HepG2 (cell line): ENCODE results near the gene RPL36AL. TPM values are rescaled to one million over a fixed set of nuclear protein-coding genes. Genes with fewer than 3 reads are reported as not detected.

Source experiments
- ISL2 ChIP-seq: sonication (generic); formaldehyde crosslinking; IDR thresholded peaks from 2 replicates; pipeline ENCODE4 v1.5.0; 2020; ENCODE audit warnings: missing genetic modification reagents
- KAT7 ChIP-seq: IDR thresholded peaks from 2 replicates; pipeline ENCODE4 v1.6.1; 2018; ENCODE audit warnings: borderline replicate concordance, missing compliant biosample characterization
- KDM2A ChIP-seq: sonication (generic); formaldehyde crosslinking; IDR thresholded peaks from 2 replicates; pipeline ENCODE4 v1.4.0; 2020; ENCODE audit warnings: low read depth, missing genetic modification reagents, borderline replicate concordance
- MXD4 ChIP-seq: IDR thresholded peaks from 2 replicates; pipeline ENCODE4 v1.6.1; 2016; ENCODE audit warnings: mild to moderate bottlenecking, missing biosample characterization, missing genetic modification reagents
- PRMT3 ChIP-seq: sonication (generic); formaldehyde crosslinking; IDR thresholded peaks from 2 replicates; pipeline ENCODE4 v1.8.1; 2022; ENCODE audit warnings: low read depth, mild to moderate bottlenecking, moderate library complexity, missing genetic modification reagents, borderline replicate concordance
- RAD21 ChIP-seq: fragments of 450-650 bp; formaldehyde crosslinking; IDR thresholded peaks from 2 replicates; pipeline ENCODE4 v1.5.0; 2020; ENCODE audit warnings: mild to moderate bottlenecking
- RBFOX2 ChIP-seq: fragments of 200-400 bp; formaldehyde crosslinking; IDR thresholded peaks from 2 replicates; pipeline ENCODE4 v1.6.1; 2017; ENCODE audit warnings: low read depth, mild to moderate bottlenecking, low read length
- RFX1 ChIP-seq: fragments of 450-650 bp; IDR thresholded peaks from 2 replicates; pipeline ENCODE4 v1.6.1; 2017
- RFX3 ChIP-seq: IDR thresholded peaks from 2 replicates; pipeline ENCODE4 v1.6.1; 2016; ENCODE audit warnings: missing biosample characterization, missing genetic modification reagents
- SP140L ChIP-seq: sonication (generic); formaldehyde crosslinking; IDR thresholded peaks from 2 replicates; pipeline ENCODE4 v1.4.0; 2020; ENCODE audit warnings: missing genetic modification reagents, borderline replicate concordance
- TBP ChIP-seq: sonication (generic); formaldehyde crosslinking; IDR thresholded peaks from 2 replicates; pipeline ENCODE4 v1.5.0; 2020; ENCODE audit warnings: missing genetic modification reagents
- UBTF ChIP-seq: sonication (generic); formaldehyde crosslinking; IDR thresholded peaks from 2 replicates; pipeline ENCODE4 v1.4.0; 2020; ENCODE audit warnings: mild to moderate bottlenecking, missing genetic modification reagents
- ZBTB2 ChIP-seq: sonication (generic); formaldehyde crosslinking; IDR thresholded peaks from 2 replicates; pipeline ENCODE4 v1.8.0; 2022; ENCODE audit warnings: low read depth, missing genetic modification reagents
- ZBTB7B ChIP-seq: sonication (generic); formaldehyde crosslinking; IDR thresholded peaks from 2 replicates; pipeline ENCODE4 v1.4.0; 2020; ENCODE audit warnings: missing genetic modification reagents
- ZNF18 ChIP-seq: sonication (generic); formaldehyde crosslinking; IDR thresholded peaks from 2 replicates; pipeline ENCODE4 v1.8.0; 2022; ENCODE audit warnings: mild to moderate bottlenecking, missing genetic modification reagents; ENCODE audit not compliant: insufficient replicate concordance
- ZNF382 ChIP-seq: sonication (generic); formaldehyde crosslinking; IDR thresholded peaks from 2 replicates; pipeline ENCODE4 v1.5.0; 2020; ENCODE audit warnings: missing genetic modification reagents, mild to moderate bottlenecking, borderline replicate concordance
- ZNF605 ChIP-seq: sonication (generic); formaldehyde crosslinking; IDR thresholded peaks from 2 replicates; pipeline ENCODE4 v1.8.0; 2022; ENCODE audit warnings: mild to moderate bottlenecking, missing genetic modification reagents
- ZNF709 ChIP-seq: sonication (generic); formaldehyde crosslinking; IDR thresholded peaks from 2 replicates; pipeline ENCODE4 v1.5.0; 2020; ENCODE audit warnings: mild to moderate bottlenecking, missing genetic modification reagents
- ZNF766 ChIP-seq: sonication (generic); formaldehyde crosslinking; IDR thresholded peaks from 2 replicates; pipeline ENCODE4 v1.5.0; 2020; ENCODE audit warnings: missing genetic modification reagents, borderline replicate concordance
- ZNF782 ChIP-seq: sonication (generic); formaldehyde crosslinking; IDR thresholded peaks from 2 replicates; pipeline ENCODE4 v1.4.0; 2020; ENCODE audit warnings: missing genetic modification reagents, mild to moderate bottlenecking, borderline replicate concordance
- polyA plus RNA-seq, 8 experiments: library from polyadenylated mRNA; depleted of rRNA in 3 of 8; stranded (reverse) in 7 of 8; unstranded in 1 of 8; fragments of >200 nt; fragmentation: Illumina TruSeq in 4 of 8; extraction: Trizol in 4 of 8; gene quantifications; 2 replicates each; pipeline versions ENCODE4 v1.2.1 to v1.2.3, GENCODE V29; 2011 to 2016; ENCODE audit warnings: low read depth in 4 of 8, missing spikeins in 1 of 8, mixed read lengths in 1 of 8; ENCODE audit not compliant: insufficient read depth in 1 of 8
- total RNA-seq, 5 experiments: library from RNA; depleted of rRNA; stranded (reverse); fragments of >200 nt; fragmentation: Illumina TruSeq; extraction: Trizol; gene quantifications; 2 replicates each; pipeline ENCODE4 v1.2.3, GENCODE V29; 2016; ENCODE audit warnings: low read depth in 1 of 5

The RPL36AL gene
- total and polyA plus RNA-seq, 2 of the 13 experiments (the other 11 are each of a cell fraction or from before 2014, with no cell fraction given), result 90.0 to 294 TPM

GRCh38 chr14:49634547-49635334, 14.3 kb upstream of the RPL36AL start, which contains the start of gene DNAAF2 (continued):
- peak; percentile 65 for TF ChIP-seq ZNF18 (CRISPR knock-in tag)
- 0 out of 2 replicates have a peak, but pooled peaks have one; percentile 8 for TF ChIP-seq PRMT3
- peak; percentile 4; the same call in 1 of the 2 replicates for TF ChIP-seq ISL2
- TF ChIP-seq MXD4 (CRISPR knock-in tag), result peak; percentile 42; the same call in 1 of the 2 replicates
- TF ChIP-seq KAT7 (CRISPR knock-in tag), result no peak; the same call in 1 of the 2 replicates
- TF ChIP-seq RFX3 (CRISPR knock-in tag), result peak; percentile 90
- TF ChIP-seq KDM2A (CRISPR knock-in tag), result peak; percentile 48
- no peak for TF ChIP-seq ZNF766 (CRISPR knock-in tag)
- no peak; the same call in 1 of the 2 replicates for TF ChIP-seq ZBTB2 (CRISPR knock-in tag)
- no peak for TF ChIP-seq SP140L
- peak; percentile 86 for TF ChIP-seq RFX1
- TF ChIP-seq ZNF782 (CRISPR knock-in tag), result peak; percentile 21; the same call in 1 of the 2 replicates
- 0 out of 2 replicates have a peak, but pooled peaks have one; percentile 12 for TF ChIP-seq ZBTB7B (CRISPR knock-in tag)
- TF ChIP-seq ZNF709 (CRISPR knock-in tag), result 0 out of 2 replicates have a peak, but pooled peaks have one; percentile 44
- 0 out of 2 replicates have a peak, but pooled peaks have one; percentile 11 for TF ChIP-seq ZNF605 (CRISPR knock-in tag)
- TF ChIP-seq RBFOX2, result peak; percentile 61
- TF ChIP-seq TBP (CRISPR knock-in tag), result no peak
- TF ChIP-seq UBTF (CRISPR knock-in tag), result 0 out of 2 replicates have a peak, but pooled peaks have one; percentile 18
- TF ChIP-seq ZNF382, result no peak
- TF ChIP-seq RAD21, result no peak; the same call in 1 of the 2 replicates
